GM19467 (cell line): ENCODE data around the gene MAPK9.

ENCODE experiments used
- ATAC-seq: cut with Tn5 transposase; IDR thresholded peaks from one replicate; pipeline ENCODE4 v1.9.1; 2021; ENCODE audit warnings: mild to moderate bottlenecking, moderate library complexity; ENCODE audit not compliant: unreplicated experiment

MAPK9 gene

DNA sequence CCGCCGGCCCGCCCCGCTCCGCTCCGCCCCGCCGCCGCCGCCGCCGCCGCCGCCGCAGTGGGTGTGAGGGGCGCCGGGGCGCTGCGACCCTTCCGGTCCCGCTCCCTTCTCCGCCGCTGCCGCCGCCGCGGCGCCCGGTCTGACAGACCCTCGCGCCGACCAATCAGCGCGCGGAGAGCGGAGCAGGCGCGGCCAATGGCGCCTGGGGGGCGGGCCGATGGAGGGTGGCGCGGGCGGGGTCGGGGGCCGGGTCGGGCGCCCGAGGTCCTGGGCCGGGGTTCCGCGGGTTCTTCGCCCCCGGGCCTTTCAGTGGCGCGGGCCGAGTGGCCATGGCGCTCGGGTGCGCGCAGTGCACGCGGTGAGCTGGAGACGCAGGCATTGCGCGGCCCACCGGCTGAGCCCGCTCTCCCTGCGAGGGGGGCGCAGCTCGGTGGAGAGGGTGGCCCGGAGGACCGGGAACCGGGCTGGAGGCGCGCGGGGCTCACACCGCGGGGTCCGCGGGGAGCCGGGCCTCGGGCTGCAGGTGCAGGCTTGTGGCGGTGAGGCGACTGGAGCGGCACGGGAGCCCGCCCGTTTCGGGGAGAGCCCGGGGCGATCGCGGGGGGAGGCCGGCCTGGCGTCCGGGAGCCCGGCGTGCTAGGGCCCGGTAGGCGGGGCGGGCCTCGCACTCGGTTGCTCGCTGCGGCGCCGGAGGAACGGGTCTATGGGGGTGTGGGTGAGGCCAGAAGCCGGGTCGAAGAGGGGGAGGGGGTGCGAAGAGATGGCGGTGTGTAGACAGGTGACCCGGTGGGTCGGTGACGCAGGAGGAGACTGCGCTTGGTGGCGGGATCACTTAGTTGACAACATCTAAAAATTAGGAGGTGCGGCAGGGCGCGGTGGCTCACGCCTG, at the start of gene MAPK9:
Gene MAPK9, minus strand, starts transcription at position 141 of the 889 bp plus-strand sequence. CDS start 11,522 bp downstream, outside the sequence.
- ATAC-seq: peak; percentile 76

DNA sequence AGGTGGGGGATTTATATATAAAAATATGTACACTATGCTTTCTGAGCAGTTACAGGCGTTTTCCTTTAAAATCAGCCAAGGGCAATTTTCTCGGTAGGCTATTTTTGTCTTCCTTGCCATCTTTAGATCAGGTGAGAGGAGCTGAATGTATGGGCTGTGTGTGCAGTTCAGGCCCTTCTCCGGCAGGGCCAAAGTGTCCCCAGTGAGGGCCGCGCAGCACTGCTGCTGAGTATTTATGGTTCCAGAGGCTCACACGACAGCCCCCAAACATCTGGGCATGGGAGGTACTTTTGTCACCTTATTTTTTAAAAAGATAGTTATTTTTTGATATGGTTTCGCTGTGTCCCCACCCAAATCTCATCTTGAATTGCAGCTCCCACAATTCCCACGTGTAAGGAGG, 49.7 kb upstream of the MAPK9 start:
- ATAC-seq: no peak

DNA sequence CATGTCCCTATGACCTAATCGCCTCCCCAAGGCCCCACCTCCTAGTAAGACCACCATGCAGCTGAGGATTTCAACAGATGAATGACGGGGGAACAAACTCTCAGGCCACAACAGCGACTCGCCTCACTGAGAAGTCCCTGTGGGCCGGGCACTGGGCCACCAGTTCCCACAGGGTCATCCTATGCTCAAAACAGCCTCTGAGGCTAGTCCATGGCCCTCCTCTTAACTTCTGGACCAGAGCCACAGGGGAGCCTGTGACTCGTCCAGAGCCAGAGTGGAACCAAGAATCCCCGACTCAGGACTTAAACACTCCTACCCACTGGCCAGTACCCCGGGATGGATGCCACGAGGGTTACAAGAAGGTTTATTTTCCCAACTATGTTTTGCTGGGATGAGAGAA, 49.0 kb upstream of the MAPK9 start:
- no peak for ATAC-seq

DNA sequence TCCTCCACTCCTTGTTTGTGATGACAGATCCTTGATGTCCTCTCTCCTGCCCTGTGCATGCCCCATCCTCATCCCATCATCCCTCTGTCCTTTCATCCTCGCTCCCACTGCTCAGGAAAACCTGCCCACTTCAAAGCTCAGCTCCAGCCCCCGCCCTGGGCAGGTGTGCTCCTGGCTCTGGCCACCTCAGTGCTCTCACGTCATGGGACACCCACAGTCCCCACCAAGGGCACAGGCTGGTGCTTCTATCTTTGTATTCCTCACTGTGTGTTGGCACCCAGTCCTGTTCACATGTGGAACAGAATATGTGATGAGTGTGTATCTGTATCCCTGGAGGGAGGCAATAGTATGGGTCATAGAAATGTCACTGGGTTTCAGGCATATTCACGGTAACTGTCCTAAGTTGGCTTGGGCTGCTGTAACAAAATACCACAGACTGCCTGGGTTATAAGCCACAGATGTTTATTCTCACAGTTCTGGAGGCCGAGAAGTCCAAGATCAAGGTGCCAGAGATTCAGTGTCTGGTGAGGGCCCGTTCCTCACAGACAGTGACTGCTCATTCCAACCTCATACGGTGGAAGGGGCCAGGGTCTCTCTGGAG, 47.8 kb upstream of the MAPK9 start:
- ATAC-seq: no peak

DNA sequence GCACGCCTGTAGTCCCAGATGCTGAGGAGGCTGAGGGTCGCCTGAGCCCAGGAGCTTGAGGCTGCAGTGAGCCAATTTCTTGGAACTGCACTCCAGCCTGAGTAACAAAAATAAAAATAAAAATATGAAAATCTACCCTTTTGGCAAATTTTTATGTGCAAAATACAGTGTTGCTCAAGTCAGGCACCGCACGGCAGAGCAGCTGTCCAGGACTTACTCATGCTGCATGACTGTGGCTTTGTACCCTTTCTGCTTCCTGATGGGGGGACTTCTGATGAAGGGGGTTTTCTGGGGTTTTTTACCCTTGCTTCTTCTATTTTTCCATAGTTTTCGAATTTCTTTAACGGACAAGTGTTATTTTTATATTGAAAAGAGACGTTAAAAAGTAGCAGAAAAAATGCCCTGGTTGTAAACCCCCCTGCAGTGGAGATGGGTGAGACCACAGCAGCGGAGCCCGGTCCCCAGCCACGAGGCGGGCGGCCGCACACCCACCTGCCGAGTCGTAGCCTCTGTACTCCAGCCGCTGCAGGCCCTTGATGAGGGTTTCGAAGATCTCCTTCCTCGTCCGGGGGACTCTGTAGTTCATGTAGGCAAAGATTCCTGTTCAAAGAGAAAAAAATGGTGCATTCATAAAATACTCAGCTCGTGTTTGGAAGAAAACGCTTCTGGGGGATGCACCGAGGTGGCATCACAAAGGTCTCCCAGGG, 46.3 kb upstream of the MAPK9 start:
- ATAC-seq: no peak

DNA sequence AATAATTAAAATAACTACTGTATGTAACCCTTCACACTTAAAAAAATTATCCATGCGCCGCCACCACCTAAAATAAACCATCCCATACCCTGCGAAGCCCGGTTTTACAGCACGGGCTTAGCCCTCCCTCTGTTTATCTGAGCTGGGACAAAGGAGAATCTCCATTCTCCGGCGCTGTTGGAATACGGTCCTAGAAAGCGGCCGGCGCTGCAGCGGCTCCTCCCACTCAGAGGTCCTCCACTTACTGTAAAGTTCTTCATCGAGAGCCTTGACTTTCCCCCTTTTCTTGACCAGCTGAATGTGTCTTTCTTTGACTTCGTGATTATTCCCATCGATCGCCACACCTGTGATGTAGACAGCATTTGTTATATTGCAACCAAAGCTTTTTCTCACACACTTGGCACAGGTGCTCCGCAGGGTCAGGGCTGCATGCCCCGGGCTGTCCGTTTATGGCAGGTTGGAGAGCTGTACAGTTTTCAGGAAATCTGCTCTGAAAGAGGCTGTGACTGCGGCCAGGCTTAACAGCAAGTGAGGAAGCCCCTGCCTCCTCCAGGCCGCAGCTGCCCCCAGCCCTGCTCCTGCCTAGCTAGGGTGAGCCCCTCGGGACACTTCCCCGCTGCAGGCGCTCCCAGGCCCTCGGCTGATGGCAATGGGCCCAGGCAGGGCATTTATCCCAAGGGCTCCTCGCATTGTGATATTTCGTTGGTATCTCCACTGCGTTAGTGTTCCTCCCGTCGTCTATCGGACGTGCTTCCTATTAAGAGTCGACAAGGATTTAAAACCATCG, 44.5 kb upstream of the MAPK9 start:
- no peak for ATAC-seq

DNA sequence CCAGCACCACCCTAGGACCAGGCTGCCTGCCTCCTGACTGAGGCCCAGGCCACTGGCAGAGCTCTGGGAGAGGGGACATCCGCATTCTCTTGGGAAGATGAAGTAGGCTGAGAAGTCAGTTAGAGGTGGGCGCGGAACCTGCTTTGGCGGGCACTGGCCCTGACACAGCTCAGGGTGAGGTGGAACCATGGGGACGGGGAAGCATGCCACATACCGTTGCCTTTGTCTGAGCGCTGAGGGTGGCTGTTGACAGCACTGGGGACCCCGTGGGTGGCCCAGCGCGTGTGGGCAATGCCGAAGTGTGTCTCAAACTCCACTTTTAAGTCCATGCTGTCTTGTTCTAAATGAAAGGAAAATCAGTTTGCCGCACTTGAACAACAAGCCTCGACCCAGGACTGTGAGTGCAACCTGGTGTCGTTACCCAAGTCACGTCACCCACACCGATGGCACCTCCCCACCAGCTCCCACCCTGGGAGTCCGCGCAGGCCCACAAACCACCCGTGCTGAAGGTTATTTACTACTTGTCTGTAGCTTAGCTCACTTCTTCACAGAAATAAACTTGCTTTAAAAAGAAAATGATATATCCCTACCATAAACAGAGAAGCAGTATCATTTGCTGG, 43.8 kb upstream of the MAPK9 start:
- no peak for ATAC-seq

DNA sequence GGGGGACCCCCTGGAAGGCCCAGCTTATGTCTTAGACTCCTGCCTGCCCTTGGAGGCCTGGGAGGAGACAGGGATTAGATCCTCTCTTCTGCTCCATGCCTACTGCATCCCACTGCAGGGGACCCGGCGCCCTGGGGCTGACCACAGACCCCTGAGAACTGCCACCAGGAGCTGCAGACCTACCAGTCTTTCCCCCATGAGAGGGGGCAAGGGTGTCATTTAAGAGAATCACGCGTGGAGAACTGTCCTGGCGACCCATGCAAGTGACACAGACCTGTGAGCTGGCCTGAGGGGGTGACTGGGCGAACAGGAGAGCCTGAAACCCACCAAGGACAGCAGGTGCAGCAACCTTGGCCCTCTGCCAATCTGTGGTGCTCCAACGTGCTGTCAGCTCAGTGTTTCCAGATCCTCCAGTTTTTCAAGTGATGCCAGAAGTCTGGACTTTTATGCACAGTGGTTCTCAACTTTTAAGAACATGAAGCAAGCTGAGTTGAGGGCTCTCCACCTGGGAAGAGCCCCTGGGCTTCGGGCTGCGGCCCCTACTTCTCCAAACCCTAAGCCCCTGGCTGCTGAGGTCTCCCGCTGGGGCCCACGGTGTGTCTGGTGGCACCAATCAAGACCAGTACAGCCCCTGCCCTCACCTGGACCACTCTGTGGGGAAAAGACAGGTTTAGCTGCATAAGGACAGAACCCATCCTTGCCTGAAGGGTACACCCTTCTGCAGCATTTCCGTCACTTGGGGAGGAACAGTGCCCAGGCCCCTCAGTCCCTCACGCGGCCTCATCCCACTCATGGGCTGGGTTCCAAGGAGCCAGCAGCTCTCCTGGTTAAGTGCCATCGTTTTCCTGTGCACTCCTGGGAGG, 43.1 kb upstream of the MAPK9 start:
- ATAC-seq: no peak

DNA sequence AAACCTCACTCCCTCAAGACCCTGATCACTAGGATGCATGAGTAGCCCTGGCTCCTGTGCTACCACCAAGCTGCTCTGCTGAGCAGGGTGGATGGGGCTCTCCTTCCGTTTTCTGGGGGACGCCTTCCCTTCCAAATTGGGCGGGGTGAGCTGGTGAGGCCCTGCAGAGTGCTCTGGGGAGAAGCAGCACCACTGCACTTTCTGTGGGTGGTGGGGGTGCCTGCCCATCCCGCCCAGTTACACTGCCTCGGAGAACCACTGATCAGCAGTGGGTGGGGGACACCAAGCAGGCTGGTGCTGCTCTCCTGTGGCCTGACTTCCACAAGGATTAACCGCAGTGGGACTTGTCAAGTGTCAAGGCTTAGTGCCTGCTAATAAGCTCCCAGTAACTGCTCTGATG, 42.3 kb upstream of the MAPK9 start:
- ATAC-seq: no peak

DNA sequence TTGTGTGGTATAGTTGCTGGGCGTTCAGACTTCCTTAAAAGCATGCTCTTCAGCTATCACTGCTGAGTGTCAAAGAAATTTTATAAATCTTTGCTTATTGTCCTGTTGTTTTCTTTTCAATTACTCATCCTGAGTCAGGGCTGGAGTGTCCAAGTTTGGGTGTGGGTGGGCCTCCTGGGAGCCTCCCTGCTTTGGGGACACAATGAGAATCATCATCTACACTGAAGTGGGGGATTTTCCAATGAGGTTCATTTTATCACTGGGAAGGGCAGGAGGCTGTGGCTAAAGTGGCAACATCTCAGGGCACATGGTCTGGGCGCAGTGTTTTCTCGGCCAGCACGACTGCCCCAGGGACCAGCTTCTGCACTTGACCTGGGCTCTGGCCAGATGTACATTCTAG, 41.8 kb upstream of the MAPK9 start:
- no peak for ATAC-seq

DNA sequence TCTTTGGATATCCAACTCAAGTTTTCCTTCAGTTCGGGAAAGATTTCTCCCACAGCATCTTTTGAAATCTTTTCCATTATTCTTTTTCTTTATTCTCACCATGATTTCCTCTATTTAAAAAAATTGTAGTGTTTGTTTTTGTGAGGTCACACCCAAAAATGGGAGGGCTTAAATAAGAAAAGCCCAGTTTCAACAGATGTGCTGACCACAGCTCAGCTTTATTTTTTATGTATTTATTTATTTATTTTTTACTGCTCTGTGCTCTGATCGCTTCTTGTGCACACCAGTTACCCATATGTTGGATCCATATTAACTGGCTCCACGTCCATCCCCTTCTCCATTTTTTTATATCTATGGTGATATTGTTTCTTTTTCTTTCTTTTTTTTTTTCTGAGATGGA, 41.0 kb upstream of the MAPK9 start:
- ATAC-seq: no peak

DNA sequence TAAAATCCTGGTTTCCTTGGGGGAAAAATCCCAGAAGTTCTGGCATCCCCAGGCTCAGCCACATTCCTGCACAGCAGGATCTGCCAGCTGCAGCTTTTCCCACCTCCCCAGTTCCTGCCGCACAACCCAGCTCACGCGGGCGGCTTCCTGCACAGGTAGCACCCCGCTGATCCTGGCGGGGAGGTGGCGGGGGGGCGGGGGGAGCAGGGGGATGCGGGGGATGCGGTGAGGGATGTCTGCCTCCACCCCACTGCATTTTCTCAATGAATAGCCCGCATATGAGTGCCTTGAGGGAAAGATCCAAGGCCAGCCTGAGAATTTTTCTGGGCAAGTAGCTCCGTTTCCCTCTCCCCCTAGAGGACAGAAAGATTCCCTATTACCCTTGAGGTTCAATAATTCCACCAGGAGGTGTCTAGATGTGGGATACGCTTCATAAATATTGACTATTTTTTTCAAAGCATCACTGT, 40.2 kb upstream of the MAPK9 start:
- ATAC-seq: no peak

DNA sequence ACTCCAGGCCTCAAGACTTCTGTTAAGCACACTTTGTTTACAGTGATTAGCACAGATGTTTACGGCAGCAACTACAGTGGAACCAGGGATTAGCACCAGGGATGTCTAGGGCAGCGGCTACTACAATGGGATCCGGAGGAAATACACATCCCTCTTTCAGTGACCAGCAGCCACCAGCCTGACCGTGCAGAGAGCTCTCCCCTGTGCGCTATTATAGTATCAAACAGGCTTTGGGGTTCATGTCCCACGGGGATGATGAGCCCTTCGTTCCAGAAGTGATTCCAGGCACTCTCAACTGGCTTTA, 39.7 kb upstream of the MAPK9 start:
- ATAC-seq: no peak

DNA sequence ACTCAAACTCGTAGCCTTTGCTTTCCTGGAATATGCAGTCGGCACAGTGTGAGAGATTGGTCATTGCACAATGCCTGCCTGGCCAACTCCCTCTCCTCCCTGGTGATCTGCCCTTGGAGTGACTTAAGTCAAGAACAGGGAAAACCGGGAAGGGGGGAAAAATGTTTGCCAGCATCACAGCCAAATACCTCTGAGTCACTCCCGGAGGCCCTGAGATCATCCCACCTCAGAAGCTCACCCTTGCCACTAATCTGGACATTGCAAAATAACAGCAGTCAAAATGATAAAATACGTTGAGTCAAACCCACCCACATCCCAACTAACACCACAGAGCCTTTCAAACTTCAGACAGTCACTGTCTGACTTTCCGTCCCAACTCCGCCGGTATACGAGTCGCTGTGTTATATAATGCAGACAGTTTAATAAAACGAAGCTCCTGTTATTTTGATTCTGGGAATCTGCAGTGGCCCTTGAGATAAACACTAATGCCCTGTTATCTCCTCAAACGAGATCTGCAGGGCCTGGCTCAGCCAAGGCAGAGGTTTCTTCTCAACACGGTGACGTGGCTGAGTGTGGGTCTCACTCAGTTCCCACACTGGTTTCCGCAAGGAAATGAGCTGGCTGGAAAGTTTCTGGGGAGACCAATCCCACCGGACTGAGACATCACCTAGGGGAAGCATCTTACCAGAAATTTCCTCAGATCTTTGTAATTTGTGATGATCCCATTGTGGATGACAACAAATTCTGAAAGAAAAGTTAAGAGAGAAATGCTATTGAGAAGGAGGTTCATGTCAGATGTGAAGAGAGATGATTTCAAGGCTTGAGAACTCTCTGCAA, 39.1 kb upstream of the MAPK9 start:
- ATAC-seq: no peak

DNA sequence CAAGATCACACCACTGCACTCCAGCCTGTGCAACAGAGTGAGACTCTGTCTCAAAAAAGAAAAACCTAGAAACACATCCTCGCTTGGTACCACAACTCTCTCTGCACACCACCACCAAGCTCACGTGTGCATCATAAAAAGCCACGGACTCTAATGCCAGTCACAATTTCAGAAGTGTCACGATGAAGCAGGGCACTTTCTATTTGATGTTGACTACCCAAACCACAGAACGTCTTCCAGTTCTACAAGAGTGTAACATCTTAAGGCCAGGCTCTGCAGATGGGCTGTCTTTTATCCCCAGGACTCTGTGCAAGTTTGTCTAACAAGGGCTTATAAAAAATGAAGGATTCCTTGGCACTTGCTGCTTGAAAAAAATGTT, 38.4 kb upstream of the MAPK9 start:
- ATAC-seq: no peak

DNA sequence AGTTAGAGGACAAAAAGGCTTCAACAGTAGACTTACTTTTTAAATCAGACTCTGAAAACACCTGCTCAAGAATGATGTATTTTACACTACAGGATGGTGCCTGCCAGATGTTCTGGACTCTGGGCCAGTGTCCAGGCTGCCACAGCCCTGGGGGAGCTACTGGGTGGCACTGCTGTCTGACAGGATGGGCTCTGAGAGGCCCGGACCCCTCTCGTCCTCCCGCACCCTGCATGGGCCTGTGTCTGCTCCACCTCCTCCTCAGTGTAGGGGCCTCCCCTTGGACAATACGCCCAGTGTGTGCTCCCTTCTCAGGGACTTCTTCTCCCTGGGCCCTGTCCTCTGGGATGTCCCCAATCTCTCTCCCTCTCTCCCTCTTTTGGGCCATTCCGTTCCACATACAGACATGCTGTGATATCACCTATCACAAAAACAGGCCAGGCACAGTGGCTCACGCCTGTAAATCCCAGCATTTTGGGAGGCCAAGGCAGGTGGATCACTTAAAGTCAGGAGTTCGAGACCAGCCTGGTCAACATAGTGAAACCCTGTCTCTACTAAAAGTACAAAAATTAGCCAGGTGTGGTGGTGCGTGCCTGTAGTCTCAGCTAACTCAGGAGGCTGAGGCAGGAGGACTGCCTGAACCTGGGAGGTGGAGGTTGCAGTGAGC, 37.9 kb upstream of the MAPK9 start:
- ATAC-seq: no peak

DNA sequence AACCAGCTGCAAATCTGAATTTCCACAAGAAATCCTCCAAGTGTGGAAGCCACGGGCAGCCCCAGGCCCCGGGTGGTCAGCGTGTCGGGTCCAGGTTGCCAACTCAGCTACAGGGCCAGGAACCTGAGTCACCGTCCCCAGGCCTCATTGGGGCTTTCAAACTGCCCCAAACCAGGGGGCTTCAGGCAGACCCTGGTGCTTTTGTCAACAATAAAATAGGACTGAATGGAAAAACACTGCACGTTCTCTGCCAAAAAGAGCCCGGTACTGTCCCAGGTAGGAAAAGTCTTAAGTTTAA, 37.2 kb upstream of the MAPK9 start:
- ATAC-seq: no peak

DNA sequence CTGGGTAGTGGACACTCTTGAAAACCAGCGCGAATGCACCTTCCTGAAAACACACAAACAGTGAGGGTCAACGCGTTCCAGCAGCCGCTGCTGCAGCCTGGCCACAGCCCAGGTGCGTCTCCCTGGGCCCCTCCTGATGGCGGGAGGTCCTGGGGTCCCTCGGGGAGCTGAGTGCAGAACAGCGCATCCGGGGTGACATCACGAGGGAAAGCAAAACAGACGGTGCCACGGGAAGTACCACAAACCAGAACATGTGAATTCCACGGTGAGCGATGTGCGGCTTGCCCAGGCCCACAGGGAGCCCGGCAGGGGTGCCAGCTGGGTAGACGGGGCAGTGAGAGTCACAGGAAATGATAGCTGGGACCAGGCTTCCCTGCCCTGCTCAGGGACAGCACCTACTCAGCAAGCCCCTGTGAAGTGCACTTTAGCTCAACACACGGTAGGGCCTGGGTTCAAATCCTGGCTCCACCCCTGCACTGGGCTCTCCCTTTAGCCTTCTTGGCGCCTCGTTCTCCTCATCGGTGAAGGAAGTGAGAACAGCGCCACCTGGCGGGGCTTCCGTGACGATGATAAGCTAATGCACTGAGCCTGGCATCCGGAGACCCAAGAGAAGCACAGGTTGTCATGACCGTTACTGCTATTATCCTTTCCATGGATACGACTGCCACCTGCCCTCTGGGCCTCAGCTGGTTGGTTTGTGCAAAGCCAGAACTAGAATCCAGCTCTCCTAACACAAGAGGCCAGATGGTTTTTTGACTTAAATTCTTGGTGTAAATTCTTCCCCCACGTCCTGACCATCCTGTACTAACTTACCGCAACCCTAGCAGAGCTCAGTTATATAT, 36.6 kb upstream of the MAPK9 start:
- ATAC-seq: peak; percentile 88
